Measurements from ENCODE around the gene THADA. TPM values are rescaled to one million over a fixed set of nuclear protein-coding genes. Genes with fewer than 3 reads are reported as not detected.

The THADA gene
- total RNA-seq, 1 donor from 2014 or later: 11.0 TPM

DNA sequence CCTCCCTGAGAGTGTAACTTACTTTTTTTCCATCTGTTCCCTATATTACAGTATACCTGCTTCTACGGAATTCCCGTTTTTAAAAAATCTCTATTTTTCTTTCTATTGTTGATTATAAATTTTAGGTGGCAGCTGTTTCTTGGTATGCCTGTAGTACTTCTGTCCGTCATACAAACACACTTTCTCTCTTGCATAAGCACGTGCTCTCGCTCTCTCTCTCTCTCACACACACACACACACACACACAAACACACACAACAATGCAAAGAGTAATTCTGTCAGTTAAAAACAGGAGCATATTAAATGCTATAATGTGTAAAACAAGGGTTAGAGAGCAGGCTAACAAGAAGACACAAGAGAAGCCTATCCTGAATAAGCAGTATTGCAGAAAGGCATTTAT lies 140.5 kb downstream of the THADA start:
- no peak for DNase-seq (ENCODE audit: low read depth)
- TF ChIP-seq, protein P1, sequence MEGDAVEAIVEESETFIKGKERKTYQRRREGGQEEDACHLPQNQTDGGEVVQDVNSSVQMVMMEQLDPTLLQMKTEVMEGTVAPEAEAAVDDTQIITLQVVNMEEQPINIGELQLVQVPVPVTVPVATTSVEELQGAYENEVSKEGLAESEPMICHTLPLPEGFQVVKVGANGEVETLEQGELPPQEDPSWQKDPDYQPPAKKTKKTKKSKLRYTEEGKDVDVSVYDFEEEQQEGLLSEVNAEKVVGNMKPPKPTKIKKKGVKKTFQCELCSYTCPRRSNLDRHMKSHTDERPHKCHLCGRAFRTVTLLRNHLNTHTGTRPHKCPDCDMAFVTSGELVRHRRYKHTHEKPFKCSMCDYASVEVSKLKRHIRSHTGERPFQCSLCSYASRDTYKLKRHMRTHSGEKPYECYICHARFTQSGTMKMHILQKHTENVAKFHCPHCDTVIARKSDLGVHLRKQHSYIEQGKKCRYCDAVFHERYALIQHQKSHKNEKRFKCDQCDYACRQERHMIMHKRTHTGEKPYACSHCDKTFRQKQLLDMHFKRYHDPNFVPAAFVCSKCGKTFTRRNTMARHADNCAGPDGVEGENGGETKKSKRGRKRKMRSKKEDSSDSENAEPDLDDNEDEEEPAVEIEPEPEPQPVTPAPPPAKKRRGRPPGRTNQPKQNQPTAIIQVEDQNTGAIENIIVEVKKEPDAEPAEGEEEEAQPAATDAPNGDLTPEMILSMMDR (conservative IDR thresholded peaks at IDR 0.05; ENCODE audit: low read depth, low read length): no peak
- no peak overlapping the region for H3K4me3 ChIP-seq (ENCODE audit: low read depth, low read length)

DNA sequence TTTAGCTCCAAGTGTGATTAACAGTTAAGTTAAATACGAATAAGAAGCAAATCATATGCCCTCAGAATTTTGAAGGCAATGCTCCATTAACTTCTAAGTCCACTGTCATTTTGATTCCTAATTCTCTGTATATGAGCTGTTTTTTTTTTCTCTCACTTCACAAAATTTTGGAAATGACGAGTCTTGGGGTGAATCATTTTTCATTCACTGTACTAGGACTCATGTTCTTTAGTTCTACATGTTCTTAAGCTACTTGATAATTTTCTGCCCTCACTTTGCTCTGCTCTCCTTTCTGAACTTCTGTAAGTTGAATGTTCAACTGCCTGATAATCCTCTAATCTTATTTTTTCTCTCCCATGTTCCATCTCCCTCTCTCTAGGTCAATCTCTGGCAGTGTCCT lies 141.0 kb downstream of the THADA start:
- DNase-seq (ENCODE audit: low read depth): no peak
- no peak overlapping the region for H3K4me3 ChIP-seq (ENCODE audit: low read depth, low read length)
- TF ChIP-seq, protein P1 (conservative IDR thresholded peaks at IDR 0.05; ENCODE audit: low read depth, low read length): no peak

DNA sequence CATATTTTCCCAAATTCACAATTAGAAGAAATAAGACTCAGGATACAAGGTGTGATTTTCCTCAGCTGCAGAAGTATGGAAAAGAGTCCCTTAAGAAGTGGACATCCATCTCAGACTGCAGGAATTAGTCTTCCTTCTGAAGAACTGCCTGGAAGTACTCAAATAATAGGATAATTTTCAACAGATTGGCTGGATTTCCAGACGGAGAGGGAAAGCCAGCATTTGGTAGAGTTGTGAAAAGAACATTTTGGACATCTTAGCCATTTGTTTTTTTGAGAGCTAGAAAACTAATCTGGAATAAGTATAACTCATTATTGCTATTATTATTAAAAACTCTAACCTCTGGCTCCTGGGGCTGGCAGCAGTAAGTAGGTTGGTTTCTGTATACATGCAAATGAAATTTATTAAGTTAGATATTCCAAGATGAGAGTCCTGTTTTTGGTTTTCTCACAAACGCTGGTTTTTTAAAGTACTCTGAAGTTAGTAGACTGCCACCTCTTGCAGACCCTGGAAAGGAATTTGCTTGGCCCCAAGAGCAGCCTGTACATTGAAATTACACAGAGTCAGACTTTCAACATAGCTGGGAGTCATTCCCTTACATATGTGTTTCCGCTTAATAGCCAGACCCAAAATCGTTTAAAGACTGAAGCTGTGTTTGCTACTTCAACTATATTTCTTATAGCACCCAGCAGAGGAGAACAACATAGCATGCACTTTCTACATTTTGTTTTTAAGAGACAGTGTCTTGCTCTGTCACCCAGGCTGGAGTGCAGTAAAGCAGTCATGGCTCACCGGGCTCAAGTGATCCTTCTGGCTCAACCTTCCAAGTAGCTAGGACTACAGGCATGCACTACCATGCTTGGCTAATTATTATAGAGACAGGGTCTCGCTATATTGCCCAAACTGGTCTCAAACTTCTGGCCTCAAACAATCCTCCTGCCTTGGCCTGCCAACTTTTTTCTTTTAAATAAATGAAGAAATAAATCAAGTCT lies 142.4 kb downstream of the THADA start:
- no peak for DNase-seq (ENCODE audit: low read depth)
- TF ChIP-seq, protein P1 (conservative IDR thresholded peaks at IDR 0.05; ENCODE audit: low read depth, low read length): no peak
- H3K4me3 ChIP-seq (ENCODE audit: low read depth, low read length): no peak overlapping the region

DNA sequence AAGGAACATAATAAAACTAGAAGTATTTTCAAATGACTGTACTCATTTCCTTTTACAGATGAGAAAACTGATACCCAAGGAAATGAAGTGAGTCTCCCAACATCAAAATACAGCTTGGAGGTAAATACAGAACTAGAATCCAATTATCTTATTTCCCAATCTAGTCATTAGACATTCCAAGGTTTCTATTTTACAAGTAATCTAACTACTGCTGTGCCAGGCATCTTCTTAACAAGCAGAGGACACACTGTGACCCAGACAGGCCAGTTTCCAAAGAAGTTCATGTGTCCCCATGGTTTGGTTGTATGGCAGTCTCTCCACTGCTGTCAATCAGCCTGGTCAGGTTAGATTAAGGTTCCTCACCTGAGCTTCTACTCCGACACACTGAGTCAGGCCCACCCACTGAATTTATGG lies 143.5 kb downstream of the THADA start:
- no peak for DNase-seq (ENCODE audit: low read depth)
- TF ChIP-seq, protein P1 (conservative IDR thresholded peaks at IDR 0.05; ENCODE audit: low read depth, low read length): no peak
- H3K4me3 ChIP-seq (ENCODE audit: low read depth, low read length): no peak overlapping the region

DNA sequence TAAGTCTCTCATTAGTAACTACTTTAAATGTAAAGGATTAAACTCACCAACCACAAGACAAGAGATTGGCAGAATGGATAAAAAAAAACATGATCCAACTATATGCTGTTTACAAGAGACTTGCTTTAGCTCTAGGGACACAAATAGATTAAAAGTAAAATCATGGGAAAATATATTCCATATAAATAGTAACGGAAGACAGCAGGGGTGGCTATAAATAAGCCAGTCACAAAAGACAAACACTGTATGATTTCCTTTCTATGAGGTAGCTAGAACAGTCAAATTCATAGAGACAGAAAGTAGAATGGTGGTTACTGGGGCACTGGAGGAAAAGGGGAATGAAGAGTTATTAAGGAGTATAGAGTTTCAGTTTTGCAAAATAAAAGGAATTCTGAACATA lies 145.2 kb downstream of the THADA start:
- TF ChIP-seq, protein P1 (conservative IDR thresholded peaks at IDR 0.05; ENCODE audit: low read depth, low read length): no peak
- no peak for DNase-seq (ENCODE audit: low read depth)
- no peak overlapping the region for H3K4me3 ChIP-seq (ENCODE audit: low read depth, low read length)

DNA sequence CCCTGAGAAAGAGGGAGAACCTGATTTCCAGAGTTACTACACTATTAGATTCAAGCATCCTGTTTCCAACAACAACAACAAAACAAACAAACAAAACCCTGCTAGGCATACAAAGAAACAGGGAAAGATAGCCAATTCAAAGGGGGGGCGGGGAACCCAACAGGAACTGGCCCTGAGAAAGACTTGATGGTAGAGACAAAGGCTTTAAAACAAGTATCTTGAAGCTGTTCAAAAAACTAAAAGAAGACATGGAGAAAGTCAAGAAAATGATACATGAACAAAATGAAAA lies 147.1 kb downstream of the THADA start:
- no peak overlapping the region for H3K4me3 ChIP-seq (ENCODE audit: low read depth, low read length)
- DNase-seq (ENCODE audit: low read depth): no peak
- TF ChIP-seq, protein P1 (conservative IDR thresholded peaks at IDR 0.05; ENCODE audit: low read depth, low read length): no peak
